H9 (cell line): ENCODE measurements around the gene ADTRP. TPM values are rescaled to one million over a fixed set of nuclear protein-coding genes. Genes with fewer than 3 reads are reported as not detected.

Source experiments
- DNase-seq: peaks from one replicate; pipeline ENCODE4 v3.0.0-alpha.2; 2017
- H2AFZ ChIP-seq: one replicate; pipeline ENCODE4 v1.6.1; 2013; ENCODE audit warnings: mild to moderate bottlenecking, low read length, control low read depth, moderate library complexity
- H2AK5ac ChIP-seq: 2 replicates; pipeline ENCODE4 v1.6.1; 2013; ENCODE audit warnings: low read length, control low read depth, mixed read lengths; ENCODE audit not compliant: insufficient read length
- H2BK120ac ChIP-seq: one replicate; pipeline ENCODE4 v1.6.1; 2013; ENCODE audit warnings: low read depth, mild to moderate bottlenecking, low read length, control low read depth, inconsistent platforms; ENCODE audit not compliant: poor library complexity, severe bottlenecking
- H2BK12ac ChIP-seq: 2 replicates; pipeline ENCODE4 v1.6.1; 2013; ENCODE audit warnings: low read length, control low read depth, mixed read lengths, low read depth; ENCODE audit not compliant: insufficient read length
- H2BK15ac ChIP-seq: 2 replicates; pipeline ENCODE4 v1.6.1; 2013; ENCODE audit warnings: low read depth, low read length, control low read depth
- H2BK20ac ChIP-seq: one replicate; pipeline ENCODE4 v1.6.1; 2013; ENCODE audit warnings: low read depth, mild to moderate bottlenecking, low read length, control low read depth, inconsistent platforms; ENCODE audit not compliant: poor library complexity, severe bottlenecking
- H2BK5ac ChIP-seq: 2 replicates; pipeline ENCODE4 v1.6.1; 2013; ENCODE audit warnings: low read length, control low read depth, mixed read lengths; ENCODE audit not compliant: insufficient read length
- H3K14ac ChIP-seq: 2 replicates; pipeline ENCODE4 v1.6.1; 2013; ENCODE audit warnings: low read length, control low read depth; ENCODE audit not compliant: insufficient read depth
- H3K18ac ChIP-seq: 2 replicates; pipeline ENCODE4 v1.6.1; 2013; ENCODE audit warnings: low read depth, mild to moderate bottlenecking, mixed read lengths, low read length, control low read depth; ENCODE audit not compliant: insufficient read length
- H3K23ac ChIP-seq: 2 replicates; pipeline ENCODE4 v1.6.1; 2013; ENCODE audit warnings: low read length, control low read depth, mixed read lengths, low read depth; ENCODE audit not compliant: insufficient read length
- H3K23me2 ChIP-seq: 2 replicates; pipeline ENCODE4 v1.6.1; 2013; ENCODE audit warnings: low read depth, mild to moderate bottlenecking, mixed read lengths, low read length, control low read depth; ENCODE audit not compliant: insufficient read length, poor library complexity, severe bottlenecking
- H3K27ac ChIP-seq: 2 replicates; pipeline ENCODE4 v1.5.1; 2013; ENCODE audit warnings: low read length, control low read depth, mixed read lengths, low read depth; ENCODE audit not compliant: insufficient read length
- H3K27me3 ChIP-seq: 2 replicates; pipeline ENCODE4 v1.6.1; 2013; ENCODE audit warnings: low read length, control low read depth, inconsistent platforms; ENCODE audit not compliant: insufficient read depth
- H3K4ac ChIP-seq: 2 replicates; pipeline ENCODE4 v1.6.1; 2013; ENCODE audit warnings: low read depth, mild to moderate bottlenecking, control low read depth, inconsistent platforms, low read length, moderate library complexity
- H3K4me1 ChIP-seq: 2 replicates; pipeline ENCODE4 v1.6.1; 2013; ENCODE audit warnings: low read length, control low read depth, inconsistent platforms; ENCODE audit not compliant: insufficient read depth
- H3K4me2 ChIP-seq: 2 replicates; pipeline ENCODE4 v1.6.1; 2013; ENCODE audit warnings: low read length, control low read depth, mixed read lengths; ENCODE audit not compliant: insufficient read length, insufficient read depth
- H3K56ac ChIP-seq: 2 replicates; pipeline ENCODE4 v1.6.1; 2013; ENCODE audit warnings: low read depth, mild to moderate bottlenecking, mixed read lengths, low read length, control low read depth; ENCODE audit not compliant: insufficient read length
- H3K79me1 ChIP-seq: 2 replicates; pipeline ENCODE4 v1.6.1; 2013; ENCODE audit warnings: low read depth, mild to moderate bottlenecking, moderate library complexity, low read length, control low read depth, inconsistent platforms; ENCODE audit not compliant: insufficient read depth, poor library complexity, severe bottlenecking
- H3K79me2 ChIP-seq: 2 replicates; pipeline ENCODE4 v1.6.1; 2013; ENCODE audit warnings: low read length, control low read depth, inconsistent platforms; ENCODE audit not compliant: insufficient read depth
- H3K9ac ChIP-seq: 2 replicates; pipeline ENCODE4 v1.6.1; 2013; ENCODE audit warnings: low read length, control low read depth, mixed read lengths; ENCODE audit not compliant: insufficient read length; ENCODE audit errors: extremely low read depth
- H3K9me3 ChIP-seq: one replicate; pipeline ENCODE4 v1.6.1; 2013; ENCODE audit warnings: low read depth, low read length, inconsistent platforms; ENCODE audit not compliant: control insufficient read depth
- H3T11ph ChIP-seq: one replicate; pipeline ENCODE4 v1.6.1; 2013; ENCODE audit warnings: mild to moderate bottlenecking, low read length, control low read depth, inconsistent platforms
- H4K20me1 ChIP-seq: one replicate; pipeline ENCODE4 v1.6.1; 2013; ENCODE audit not compliant: control insufficient read depth, insufficient read length, insufficient read depth
- H4K5ac ChIP-seq: 2 replicates; pipeline ENCODE4 v1.6.1; 2013; ENCODE audit warnings: low read depth, mild to moderate bottlenecking, mixed read lengths, low read length, control low read depth; ENCODE audit not compliant: insufficient read length
- H4K8ac ChIP-seq: replicated peaks from 2 replicates; pipeline ENCODE4 v1.6.1; 2013; ENCODE audit warnings: low read length, control low read depth, mixed read lengths, low read depth; ENCODE audit not compliant: insufficient read length
- H4K91ac ChIP-seq: 2 replicates; pipeline ENCODE4 v1.6.1; 2013; ENCODE audit warnings: low read depth, mild to moderate bottlenecking, moderate library complexity, mixed read lengths, low read length, control low read depth; ENCODE audit not compliant: insufficient read length
- H3K27ac Mint-ChIP-seq, 3 experiments: 2 replicates in 2 of 3; 3 replicates in 1 of 3; pipeline ENCODE4 v1.8.0; 2020 to 2021; ENCODE audit warnings: mixed read lengths in 3 of 3, mild to moderate bottlenecking in 1 of 3, moderate library complexity in 1 of 3
- H3K27me3 Mint-ChIP-seq: 2 replicates; pipeline ENCODE4 v1.8.0; 2021; ENCODE audit warnings: low read depth, mild to moderate bottlenecking, moderate library complexity, mixed read lengths
- H3K36me3 Mint-ChIP-seq, 3 experiments: 2 replicates in 2 of 3; 3 replicates in 1 of 3; pipeline ENCODE4 v1.8.0; 2020 to 2021; ENCODE audit warnings: low read depth in 3 of 3, mixed read lengths in 3 of 3; ENCODE audit not compliant: insufficient read depth in 1 of 3
- H3K4me1 Mint-ChIP-seq, 2 experiments: 2 replicates each; pipeline ENCODE4 v1.8.0; 2020; ENCODE audit warnings: mixed read lengths in 2 of 2
- H3K4me3 Mint-ChIP-seq, 2 experiments: 2 replicates in 1 of 2; 3 replicates in 1 of 2; pipeline ENCODE4 v1.8.0; 2020 to 2021; ENCODE audit warnings: mild to moderate bottlenecking in 2 of 2, mixed read lengths in 2 of 2, moderate library complexity in 1 of 2
- H3K9me3 Mint-ChIP-seq, 2 experiments: 2 replicates in 1 of 2; 3 replicates in 1 of 2; pipeline ENCODE4 v1.8.0; 2020; ENCODE audit warnings: mild to moderate bottlenecking in 2 of 2, mixed read lengths in 2 of 2, moderate library complexity in 1 of 2
- WGBS: extraction: QIAGEN DNeasy Blood & Tissue Kit; methylation state at CpG from one replicate; pipeline ENCODE4 v1.1.7; 2013; ENCODE audit warnings: missing lambda C conversion rate, low lambda C conversion rate, mixed read lengths; ENCODE audit not compliant: insufficient read length; ENCODE audit errors: extremely low coverage; 5-methylcytosine and 5-hydroxymethylcytosine counted together
- total RNA-seq: library from RNA; stranded (reverse); gene quantifications from 2 replicates; pipeline ENCODE4 v1.2.1, GENCODE V29; 2021
- TF ChIP-seq, protein P1 (sequence below): fragments of 200-600 bp; sonication (generic); conservative IDR thresholded peaks from 3 replicates; pipeline ENCODE4 v1.8.0; 2021; ENCODE audit warnings: antibody characterized with exemption, mild to moderate bottlenecking

The ADTRP gene
- total RNA-seq, 1 experiment from 2014 or later = not detected

GRCh38 chr6:11783524-11784064, 5.0 kb upstream of the ADTRP start:
- no peak overlapping the region for H3K27ac ChIP-seq
- no peak overlapping the region for H3K14ac ChIP-seq
- Mint-ChIP-seq H3K9me3 (peaks cover 0 to 7% of the 10 kb centered on the region in 2 experiments; a peak in 1 of 5 replicates), H3K27ac (peak overlapping the region in 1 of 3 experiments; percentile 65; a peak in 1 of 7 replicates), H3K4me1 (peaks cover 11 to 13% of the 10 kb centered on the region in 2 experiments), H3K36me3 (no peaks in the 10 kb centered on the region), H3K27me3 (no peaks in the 10 kb centered on the region; the same call in 1 of the 2 replicates), H3K4me3 (no peak overlapping the region)
- no peak overlapping the region for H3K4me2 ChIP-seq
- no peak overlapping the region for H2AFZ ChIP-seq
- no peak overlapping the region for H3K56ac ChIP-seq
- H3K23me2 ChIP-seq = no peaks in the 10 kb centered on the region
- no peaks in the 10 kb centered on the region for H3K9me3 ChIP-seq
- no peak overlapping the region for H2BK20ac ChIP-seq
- H2BK5ac ChIP-seq = no peak overlapping the region
- H3K27me3 ChIP-seq = no peaks in the 10 kb centered on the region
- no peak overlapping the region for H2BK120ac ChIP-seq
- peaks cover 5% of the 10 kb centered on the region; the same call in 1 of the 2 replicates for H3K4me1 ChIP-seq
- no peak overlapping the region for H4K8ac ChIP-seq
- WGBS = no CpG with 5 or more reads among the region's 6 CpGs
- no peak overlapping the region for H3K18ac ChIP-seq
- no peak overlapping the region for H4K91ac ChIP-seq
- no peak overlapping the region for H3K4ac ChIP-seq
- TF ChIP-seq, protein P1, sequence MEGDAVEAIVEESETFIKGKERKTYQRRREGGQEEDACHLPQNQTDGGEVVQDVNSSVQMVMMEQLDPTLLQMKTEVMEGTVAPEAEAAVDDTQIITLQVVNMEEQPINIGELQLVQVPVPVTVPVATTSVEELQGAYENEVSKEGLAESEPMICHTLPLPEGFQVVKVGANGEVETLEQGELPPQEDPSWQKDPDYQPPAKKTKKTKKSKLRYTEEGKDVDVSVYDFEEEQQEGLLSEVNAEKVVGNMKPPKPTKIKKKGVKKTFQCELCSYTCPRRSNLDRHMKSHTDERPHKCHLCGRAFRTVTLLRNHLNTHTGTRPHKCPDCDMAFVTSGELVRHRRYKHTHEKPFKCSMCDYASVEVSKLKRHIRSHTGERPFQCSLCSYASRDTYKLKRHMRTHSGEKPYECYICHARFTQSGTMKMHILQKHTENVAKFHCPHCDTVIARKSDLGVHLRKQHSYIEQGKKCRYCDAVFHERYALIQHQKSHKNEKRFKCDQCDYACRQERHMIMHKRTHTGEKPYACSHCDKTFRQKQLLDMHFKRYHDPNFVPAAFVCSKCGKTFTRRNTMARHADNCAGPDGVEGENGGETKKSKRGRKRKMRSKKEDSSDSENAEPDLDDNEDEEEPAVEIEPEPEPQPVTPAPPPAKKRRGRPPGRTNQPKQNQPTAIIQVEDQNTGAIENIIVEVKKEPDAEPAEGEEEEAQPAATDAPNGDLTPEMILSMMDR = no peak
- no peak overlapping the region for H3K9ac ChIP-seq
- no peak overlapping the region for H2BK12ac ChIP-seq
- no peaks in the 10 kb centered on the region for H4K20me1 ChIP-seq
- no peaks in the 10 kb centered on the region for H3K79me1 ChIP-seq
- no peak overlapping the region for H2BK15ac ChIP-seq
- H3K79me2 ChIP-seq = no peaks in the 10 kb centered on the region
- H4K5ac ChIP-seq = no peak overlapping the region
- H3T11ph ChIP-seq = no peak overlapping the region
- H2AK5ac ChIP-seq = no peak overlapping the region
- no peak for DNase-seq
- H3K23ac ChIP-seq = no peak overlapping the region
